ENCODE results near the gene CTSW. TPM values are rescaled to one million over a fixed set of nuclear protein-coding genes. Genes with fewer than 3 reads are reported as not detected.
"Not testable (repeated sequence)": the region's sequence is repeated elsewhere in the genome, so short reads cannot be mapped to it uniquely, and the experiment has no call there.

The CTSW gene
- total RNA-seq, 4 donors from 2014 or later = 0.76 to 5.0 (median 1.4) TPM; not detected in 1

DNA sequence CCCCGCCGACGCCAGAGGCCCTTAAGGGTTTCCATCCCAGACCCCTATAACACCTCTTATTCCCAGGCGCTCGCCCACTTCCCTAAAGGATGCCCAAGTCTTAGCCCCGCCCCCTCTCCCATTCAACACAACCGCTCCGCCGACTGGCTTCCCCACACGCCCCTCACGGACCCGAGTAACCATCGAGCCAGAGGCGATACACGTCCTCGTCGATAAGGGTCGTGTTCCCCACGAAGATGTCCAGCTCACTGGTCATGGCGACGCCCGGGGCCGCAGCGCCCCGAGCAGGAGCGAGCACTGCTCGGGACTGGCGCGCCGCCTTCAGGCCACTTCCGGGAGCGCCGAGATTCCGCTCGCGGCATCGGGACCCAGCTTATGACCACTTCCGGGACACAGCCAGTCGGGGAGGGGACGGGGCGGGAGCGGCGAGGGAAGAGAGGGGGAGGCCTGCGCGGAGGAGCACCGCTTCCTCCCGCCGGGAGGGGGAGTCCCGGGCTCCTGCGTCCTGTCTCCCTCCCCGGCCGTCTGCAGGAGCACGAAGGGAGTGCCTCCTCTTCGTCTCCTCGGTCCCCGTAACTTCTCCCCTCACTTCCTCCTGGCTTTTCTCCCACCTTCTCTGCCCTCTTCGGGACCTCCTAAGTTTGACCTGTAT is 8.7 kb downstream of the CTSW start, which contains the start of gene FIBP:
Gene FIBP, minus strand, starts transcription at position 309 of the 652 bp plus-strand sequence. Its CDS starts 53 bp downstream, at position 256.
- Histone ChIP-seq H3K4me1 (peaks cover 55% of the 10 kb centered on the region), H3K4me3 (peak within 1 kb of the TSS; percentile 65), H3K36me3 (peaks cover 20% of the 10 kb centered on the region), H3K27ac (peak within 1 kb of the TSS; percentile 95), H3K9me3 (no peaks in the 10 kb centered on the region), H3K27me3 (no peaks in the 10 kb centered on the region)
- WGBS = 0% methylated on average over 26 of the region's 57 CpGs
- TF ChIP-seq POLR2AphosphoS5 (IDR thresholded peaks at IDR 0.05) (peak in 2 of 3 donors; percentile 68 to 96), POLR2A (IDR thresholded peaks at IDR 0.05) (peak in 1 of 2 donors; percentile 49), EP300 (IDR thresholded peaks at IDR 0.05) (no peak)
- TF ChIP-seq, protein P1, sequence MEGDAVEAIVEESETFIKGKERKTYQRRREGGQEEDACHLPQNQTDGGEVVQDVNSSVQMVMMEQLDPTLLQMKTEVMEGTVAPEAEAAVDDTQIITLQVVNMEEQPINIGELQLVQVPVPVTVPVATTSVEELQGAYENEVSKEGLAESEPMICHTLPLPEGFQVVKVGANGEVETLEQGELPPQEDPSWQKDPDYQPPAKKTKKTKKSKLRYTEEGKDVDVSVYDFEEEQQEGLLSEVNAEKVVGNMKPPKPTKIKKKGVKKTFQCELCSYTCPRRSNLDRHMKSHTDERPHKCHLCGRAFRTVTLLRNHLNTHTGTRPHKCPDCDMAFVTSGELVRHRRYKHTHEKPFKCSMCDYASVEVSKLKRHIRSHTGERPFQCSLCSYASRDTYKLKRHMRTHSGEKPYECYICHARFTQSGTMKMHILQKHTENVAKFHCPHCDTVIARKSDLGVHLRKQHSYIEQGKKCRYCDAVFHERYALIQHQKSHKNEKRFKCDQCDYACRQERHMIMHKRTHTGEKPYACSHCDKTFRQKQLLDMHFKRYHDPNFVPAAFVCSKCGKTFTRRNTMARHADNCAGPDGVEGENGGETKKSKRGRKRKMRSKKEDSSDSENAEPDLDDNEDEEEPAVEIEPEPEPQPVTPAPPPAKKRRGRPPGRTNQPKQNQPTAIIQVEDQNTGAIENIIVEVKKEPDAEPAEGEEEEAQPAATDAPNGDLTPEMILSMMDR (IDR thresholded peaks at IDR 0.05) = peak; percentile 75 to 95
- peak; percentile 99 for DNase-seq (ENCODE audit: low spot score in 2 of 2)

DNA sequence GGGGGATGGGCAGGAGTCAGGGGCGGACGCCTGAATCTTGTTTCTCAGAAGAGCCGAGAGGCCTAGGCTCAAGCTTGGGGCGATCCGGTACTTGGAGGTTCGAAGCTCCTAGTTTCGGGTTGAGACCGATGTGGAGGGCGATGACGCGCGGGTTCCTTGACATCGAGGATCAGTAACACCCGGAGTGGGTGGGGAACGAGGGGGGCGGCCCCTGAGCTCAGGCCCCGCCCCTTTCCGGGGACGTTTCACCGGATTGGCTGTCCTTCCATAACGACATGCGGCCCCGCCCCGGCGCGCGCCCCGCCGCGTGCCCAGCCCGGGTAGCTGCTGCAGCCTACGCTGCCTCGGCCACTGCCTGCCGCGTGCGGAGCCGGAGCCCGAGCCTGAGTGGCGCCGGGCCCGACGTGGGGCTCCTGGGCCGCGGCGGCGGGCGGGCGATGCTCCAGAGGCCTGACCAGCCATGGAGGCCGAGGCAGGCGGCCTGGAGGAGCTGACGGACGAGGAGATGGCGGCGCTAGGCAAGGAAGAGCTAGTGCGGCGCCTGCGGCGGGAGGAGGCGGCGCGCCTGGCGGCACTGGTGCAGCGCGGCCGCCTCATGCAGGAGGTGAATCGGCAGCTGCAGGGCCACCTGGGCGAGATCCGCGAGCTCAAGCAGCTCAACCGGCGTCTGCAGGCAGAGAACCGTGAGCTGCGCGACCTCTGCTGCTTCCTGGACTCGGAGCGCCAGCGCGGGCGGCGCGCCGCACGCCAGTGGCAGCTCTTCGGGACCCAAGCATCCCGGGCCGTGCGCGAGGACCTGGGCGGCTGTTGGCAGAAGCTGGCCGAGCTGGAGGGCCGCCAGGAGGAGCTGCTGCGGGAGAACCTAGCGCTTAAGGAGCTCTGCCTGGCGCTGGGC is 10.9 kb downstream of the CTSW start, which contains the start of gene CCDC85B:
Gene CCDC85B, plus strand, starts transcription at position 350 of the 895 bp plus-strand sequence. Its CDS starts 111 bp downstream, at position 461.
- under 1% methylated on average over 30 of the region's 94 CpGs for WGBS
- peaks cover 66% of the 10 kb centered on the region for H3K4me1 ChIP-seq
- no peaks in the 10 kb centered on the region for H3K27me3 ChIP-seq
- H3K36me3 ChIP-seq = peaks cover 3% of the 10 kb centered on the region
- peak within 1 kb of the TSS; percentile 95 for H3K27ac ChIP-seq
- TF ChIP-seq, protein P1 (IDR thresholded peaks at IDR 0.05) = no peak
- peak in 1 of 2 donors; percentile 91 for TF ChIP-seq POLR2A (IDR thresholded peaks at IDR 0.05)
- TF ChIP-seq EP300 (IDR thresholded peaks at IDR 0.05) = no peak
- TF ChIP-seq POLR2AphosphoS5 (IDR thresholded peaks at IDR 0.05) = peak in 1 of 3 donors; percentile 6
- no peaks in the 10 kb centered on the region for H3K9me3 ChIP-seq
- peak; percentile 99 for DNase-seq (ENCODE audit: low spot score in 2 of 2)
- peak within 1 kb of the TSS; percentile 65 for H3K4me3 ChIP-seq

DNA sequence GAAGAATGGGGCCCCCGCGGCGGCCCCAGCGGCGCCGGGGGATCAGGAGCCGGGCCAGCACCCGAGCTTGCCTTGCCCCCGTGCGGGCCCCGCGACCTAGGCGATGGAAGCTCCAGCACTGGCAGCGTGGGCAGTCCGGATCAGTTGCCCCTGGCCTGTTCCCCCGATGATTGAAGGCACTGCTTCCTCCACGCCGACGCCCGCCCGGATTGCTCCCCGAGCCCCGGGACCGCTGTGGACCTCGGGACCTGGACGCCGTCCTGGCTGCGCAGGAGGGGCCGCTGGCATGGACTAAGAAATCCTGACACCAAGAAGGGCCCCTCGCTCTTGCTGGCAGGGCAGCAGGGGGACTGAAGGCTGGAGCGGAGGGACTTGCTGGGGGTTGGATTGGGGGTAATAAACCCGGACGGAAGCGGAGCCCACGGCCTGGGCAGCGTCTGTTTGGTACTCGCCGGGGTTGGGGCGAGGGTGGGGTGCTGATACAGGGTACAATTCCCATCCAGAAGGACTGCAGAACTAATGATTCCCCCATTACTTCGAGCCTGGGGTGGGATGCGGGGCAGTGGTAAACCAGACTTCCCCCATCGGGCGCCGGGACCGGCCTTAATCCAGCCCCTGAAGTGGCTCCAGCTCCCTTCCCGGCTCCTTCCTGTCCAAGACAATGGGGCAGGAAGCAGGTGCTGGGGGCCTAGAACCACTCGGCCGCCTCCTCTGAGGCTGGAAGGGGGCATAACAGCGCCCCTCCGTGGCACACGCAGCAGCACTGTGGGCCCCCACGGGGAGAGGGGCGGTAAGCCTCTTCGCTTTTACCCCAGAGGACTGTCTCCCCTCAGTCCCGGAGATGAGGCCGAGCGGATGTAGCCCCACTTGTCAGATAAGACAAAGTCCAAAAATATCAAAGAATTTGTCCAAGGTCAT is 11.8 kb downstream of the CTSW start:
- Histone ChIP-seq H3K4me1 (peaks cover 66% of the 10 kb centered on the region), H3K27ac (peak overlapping the region; percentile 95), H3K9me3 (no peaks in the 10 kb centered on the region), H3K36me3 (no peaks in the 10 kb centered on the region), H3K4me3 (peak overlapping the region; percentile 65), H3K27me3 (no peaks in the 10 kb centered on the region)
- WGBS = 14% methylated on average over 31 of the region's 57 CpGs
- peak in 1 of 2 donors; percentile 78 for DNase-seq (ENCODE audit: low spot score in 2 of 2)
- TF ChIP-seq POLR2A (IDR thresholded peaks at IDR 0.05) (no peak), EP300 (IDR thresholded peaks at IDR 0.05) (no peak), POLR2AphosphoS5 (IDR thresholded peaks at IDR 0.05) (no peak)
- TF ChIP-seq, protein P1 (IDR thresholded peaks at IDR 0.05) = no peak

DNA sequence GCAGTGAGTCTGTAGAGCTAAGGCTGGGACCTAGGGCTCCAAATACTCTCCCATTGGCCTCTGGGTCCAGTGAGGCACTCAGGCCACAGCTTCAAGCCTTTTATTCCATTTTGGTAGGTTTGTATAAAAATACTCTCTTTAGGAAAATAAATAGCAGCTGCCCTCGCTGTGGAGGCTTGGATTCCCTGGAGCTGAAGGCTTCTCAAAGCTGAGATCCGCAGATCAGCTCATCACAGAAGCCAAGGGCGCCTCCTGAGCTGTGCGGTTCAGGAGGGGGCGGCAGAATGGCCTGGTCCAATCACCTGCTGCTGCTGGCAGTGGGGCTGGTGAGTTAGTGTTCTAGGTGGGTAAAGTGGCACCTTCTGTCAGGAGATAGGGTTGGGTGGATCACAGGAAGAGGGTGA is 12.5 kb downstream of the CTSW start:
- whole genome bisulfite sequencing = 57% methylated on average over 4 of the region's 5 CpGs
- not testable (repeated sequence) for H3K36me3 ChIP-seq; DNase-seq (ENCODE audit: low spot score in 2 of 2); H3K27me3 ChIP-seq; H3K9me3 ChIP-seq
- H3K27ac ChIP-seq = peak overlapping the region; percentile 95
- peak overlapping the region; percentile 65 for H3K4me3 ChIP-seq
- H3K4me1 ChIP-seq = peaks cover 62% of the 10 kb centered on the region

DNA sequence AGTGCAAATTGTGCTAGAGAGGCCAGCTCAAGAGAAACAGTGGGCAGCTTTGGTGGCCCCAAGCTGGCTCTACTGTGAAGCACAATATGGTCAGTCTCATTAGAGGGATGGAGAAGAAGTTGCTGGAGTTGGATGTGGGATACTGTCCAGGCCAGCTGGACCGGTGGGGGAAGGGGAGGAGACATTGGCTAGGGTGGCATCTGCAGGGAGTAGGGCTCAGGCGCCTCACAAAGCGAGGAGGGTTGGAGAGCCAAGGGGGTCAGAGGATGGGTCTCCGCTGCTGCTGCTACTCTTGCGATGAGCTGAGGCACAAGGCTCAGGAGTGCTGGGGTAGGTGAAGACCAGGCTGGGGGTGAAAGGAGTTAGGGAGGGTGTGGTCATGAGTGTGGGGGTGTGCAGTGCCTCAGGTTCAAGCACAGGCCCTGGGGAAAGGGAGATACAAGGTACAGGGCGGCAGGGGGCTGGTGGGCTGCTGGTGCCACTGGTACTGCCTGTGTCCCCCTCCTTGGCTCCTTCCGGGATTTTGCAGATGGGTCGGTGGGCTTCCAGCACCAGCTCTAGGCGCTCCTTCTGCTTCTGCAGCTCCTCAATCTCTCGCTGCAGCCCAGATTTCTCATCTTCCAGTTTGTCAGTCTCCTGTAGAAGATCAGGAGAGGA is 13.2 kb downstream of the CTSW start:
- Histone ChIP-seq H3K27ac (peak overlapping the region; percentile 95), H3K4me3 (peak overlapping the region; percentile 65), H3K4me1 (peaks cover 56% of the 10 kb centered on the region), H3K9me3 (no peaks in the 10 kb centered on the region), H3K27me3 (no peaks in the 10 kb centered on the region), H3K36me3 (no peaks in the 10 kb centered on the region)
- no peak for TF ChIP-seq POLR2AphosphoS5 (IDR thresholded peaks at IDR 0.05)
- WGBS = 77% methylated on average over 10 of the region's 10 CpGs
- no peak for DNase-seq (ENCODE audit: low spot score in 2 of 2)

Data from suprapubic skin (tissue), 4 donors.